Amniotic epithelial cell (primary cell): ENCODE measurements around the gene HAS3.
"Not testable (repeated sequence)": the region's sequence is repeated elsewhere in the genome, so short reads cannot be mapped to it uniquely, and the experiment has no call there.

Source experiments
- DNase-seq: peaks from one replicate; pipeline ENCODE4 v3.0.0-alpha.2; 2010; ENCODE audit warnings: low read depth

The HAS3 gene

DNA sequence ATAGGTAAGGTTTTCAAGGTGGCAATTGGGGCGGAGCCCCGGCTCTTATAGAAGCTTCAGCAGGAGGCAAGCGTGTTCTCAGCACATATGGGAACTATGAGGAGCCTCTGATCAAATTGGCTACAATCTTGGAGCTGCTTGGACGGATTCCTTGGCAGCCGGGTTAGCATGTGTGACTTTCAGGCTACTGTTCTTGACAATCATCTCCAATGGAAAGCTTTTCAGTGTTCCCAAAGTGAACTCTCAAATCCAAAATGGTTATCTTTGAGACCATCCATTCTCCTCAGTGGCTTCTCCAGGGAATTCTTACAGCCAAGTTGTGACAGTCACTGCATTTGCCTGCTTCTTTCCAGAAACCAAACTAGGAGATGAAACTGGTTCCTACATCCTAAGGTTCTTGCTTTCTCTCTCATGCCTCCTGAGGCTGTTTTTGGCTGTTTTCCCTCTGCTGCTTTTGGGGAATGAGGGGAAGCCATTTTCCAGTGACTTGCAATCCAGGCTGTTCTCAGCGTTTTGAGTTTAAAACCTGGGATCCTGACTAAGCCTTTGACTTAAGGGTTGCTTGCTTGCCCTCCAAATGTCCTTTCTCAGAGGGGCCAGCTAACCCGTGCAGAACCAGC lies 10.9 kb downstream of the HAS3 start:
- DNase-seq = no peak

DNA sequence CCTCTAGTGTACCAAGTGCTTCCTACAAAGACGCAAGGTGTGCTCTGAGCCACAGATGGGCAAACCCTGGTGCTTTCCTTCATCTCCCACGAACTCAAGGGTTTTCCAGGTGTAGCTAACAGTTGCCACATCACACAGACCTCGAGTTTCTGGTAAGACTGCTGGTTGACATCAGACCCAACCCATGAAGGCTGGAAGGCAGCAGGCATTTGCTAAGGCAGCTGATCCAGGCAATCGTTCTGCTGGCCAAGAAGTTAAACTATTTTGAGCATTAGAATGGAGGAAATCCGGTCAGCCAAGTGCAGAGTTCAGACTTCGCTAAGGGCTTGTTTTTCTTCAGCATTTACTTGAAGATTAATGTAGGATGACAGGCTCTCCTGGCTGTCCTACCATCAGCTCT lies 11.5 kb downstream of the HAS3 start:
- no peak for DNase-seq

DNA sequence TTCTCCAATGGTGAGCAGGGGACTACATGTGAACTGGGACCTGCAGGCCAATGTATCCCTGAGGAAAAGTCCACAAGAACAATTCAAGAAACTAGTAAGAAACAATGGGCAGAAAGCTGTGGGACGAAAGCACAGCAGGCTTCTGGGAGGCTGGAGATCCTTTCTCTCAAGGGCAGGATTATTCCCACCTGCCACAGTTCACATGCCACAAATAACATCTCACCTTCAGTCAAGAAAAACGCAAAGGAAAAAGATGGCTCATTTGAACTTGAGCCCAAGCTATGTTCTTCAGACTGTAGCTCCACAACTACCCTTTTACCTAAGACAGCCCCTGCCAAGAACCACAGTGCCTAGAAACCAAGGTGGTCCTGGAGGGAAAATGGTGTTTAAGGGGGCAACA lies 13.0 kb downstream of the HAS3 start:
- no peak for DNase-seq

DNA sequence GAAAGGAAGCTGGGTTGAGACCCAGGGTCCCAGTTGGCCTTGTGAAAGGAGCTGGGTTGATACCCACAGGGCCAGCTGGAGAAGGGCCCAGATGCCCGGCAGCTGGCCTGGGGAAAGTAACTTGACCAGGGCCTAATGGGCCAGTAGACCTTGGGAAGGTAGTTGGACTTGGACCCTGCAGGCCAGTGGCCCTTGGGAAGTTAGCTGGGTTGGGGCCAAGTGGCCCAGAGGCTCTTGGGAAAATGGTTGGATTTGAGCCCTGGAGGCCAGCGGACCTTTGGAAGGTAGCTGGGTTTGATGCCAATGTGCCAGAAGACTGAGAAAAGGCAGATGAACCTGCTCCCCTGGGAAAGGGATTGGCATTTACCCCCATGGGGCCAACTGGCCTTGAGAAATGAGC lies 13.5 kb downstream of the HAS3 start:
- DNase-seq = no peak

DNA sequence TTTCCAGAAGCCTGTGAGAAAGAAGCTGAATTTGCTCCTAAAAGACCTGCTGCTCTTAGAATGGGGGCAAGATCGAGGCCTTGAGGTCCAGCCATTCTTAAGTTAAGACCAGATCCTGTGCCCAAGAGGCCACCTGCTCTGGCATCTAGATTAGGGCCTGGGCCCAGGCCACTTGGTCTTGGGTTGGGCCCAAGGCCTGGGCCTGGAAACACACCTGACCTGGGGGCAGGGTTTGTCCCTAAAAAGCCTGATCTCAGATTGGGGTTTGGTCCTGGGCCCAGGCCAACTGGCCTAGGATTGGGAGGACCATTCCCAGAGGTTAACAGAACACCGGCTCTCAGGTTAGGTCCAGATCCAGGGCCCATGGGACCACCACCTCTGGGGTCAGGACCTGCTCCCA lies 14.1 kb downstream of the HAS3 start:
- no peak for DNase-seq

DNA sequence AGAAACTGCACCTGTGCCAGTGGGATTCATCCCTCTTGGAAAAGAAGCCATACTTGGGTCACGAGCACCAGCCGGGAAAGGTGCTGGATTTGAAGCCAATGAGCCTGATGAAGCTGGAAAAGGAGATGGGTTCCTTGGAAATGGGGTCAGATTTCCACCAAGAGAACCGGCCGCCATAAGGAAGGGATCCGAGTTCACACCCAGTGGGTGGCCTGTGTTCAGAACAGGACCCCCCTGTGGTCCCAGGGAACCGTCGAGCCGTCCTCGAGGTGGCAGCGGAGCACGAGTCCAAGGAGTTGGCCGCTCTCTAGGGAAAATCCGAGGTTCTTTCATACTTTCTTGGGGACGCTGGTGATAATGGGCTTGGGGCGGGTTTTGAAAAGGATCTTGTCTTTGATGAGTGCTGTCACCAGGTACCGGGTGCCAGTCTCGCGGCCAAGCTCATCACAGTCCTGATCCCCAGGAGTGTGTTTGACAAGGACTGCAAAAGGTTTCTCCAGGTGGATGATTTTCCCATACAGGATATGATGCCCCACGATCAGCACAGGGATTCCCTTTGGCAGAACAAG lies 14.7 kb downstream of the HAS3 start:
- no peak for DNase-seq

DNA sequence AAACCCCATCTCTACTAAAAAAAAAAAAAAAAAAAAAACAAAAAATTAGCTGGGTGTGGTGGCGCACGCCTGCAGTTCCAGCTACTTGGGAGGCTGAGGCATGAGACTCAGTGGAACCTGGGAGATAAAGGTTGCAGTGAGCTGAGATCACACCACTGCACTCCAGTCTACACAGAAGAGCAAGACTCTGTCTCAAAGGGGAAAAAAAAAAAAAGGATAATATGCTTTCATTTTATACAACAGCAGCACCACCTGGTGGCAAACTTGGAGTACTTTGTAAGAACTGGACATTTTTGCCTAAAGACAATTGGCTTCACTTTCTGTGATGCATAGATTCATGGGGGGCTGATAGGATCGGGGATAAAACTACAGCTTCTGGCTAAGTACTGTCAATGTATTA lies 18.5 kb downstream of the HAS3 start:
- peak; percentile 72 for DNase-seq

DNA sequence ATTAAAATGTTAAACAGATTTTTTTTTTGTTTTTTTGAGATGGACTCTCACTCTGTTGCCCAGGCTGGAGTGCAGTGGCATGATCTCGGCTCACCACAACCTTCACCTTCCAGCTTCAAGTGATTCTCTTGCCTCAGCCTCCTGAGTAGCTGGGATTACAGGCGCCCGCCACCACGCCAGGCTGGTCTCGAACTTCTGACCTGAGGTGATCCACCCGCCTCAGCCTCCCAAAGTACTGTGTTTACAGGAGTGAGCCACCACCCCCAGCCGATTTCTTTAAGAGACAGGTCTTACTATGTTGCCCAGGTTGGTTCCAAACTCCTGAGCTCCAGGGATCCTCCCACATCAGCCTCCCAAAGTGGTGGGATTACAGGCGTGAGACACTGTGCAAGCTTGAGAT lies 19.0 kb downstream of the HAS3 start:
- DNase-seq = not testable (repeated sequence)

DNA sequence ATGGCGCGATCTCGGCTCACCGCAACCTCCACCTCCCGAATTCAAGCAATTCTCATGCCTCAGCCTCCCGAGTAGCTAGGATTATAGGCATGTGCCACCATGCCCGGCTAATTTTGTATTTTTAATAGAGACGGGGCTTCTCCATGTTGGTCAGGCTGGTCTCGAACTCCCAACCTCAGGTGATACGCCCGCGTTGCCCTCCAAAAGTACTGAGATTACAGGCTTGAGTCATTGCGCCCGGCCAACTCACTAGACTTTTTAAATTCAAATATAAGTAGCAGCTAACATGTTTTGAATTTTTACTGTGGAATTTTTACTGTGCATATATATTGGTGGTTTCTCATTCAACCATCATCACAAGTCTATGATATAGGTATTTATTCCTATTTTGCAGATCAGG lies 19.5 kb downstream of the HAS3 start:
- not testable (repeated sequence) for DNase-seq

DNA sequence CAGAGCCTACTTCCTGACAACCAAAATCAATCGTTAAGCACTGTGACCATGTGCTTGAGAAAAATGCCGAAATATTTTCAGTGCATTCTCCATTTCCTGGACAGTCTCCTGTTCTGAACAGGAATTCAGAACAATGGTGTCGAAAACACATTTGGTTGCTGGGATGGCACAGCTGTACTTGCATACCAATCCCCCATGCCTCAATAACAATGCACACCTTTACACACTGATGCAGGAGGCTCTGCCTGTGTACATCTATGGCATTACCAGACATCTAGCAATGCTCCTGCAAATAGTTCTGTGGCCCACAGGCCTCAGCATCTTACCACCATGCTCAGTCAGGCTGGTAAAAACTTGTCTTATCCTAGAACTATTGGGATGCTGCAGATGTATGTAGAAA lies 20.8 kb downstream of the HAS3 start:
- no peak for DNase-seq

DNA sequence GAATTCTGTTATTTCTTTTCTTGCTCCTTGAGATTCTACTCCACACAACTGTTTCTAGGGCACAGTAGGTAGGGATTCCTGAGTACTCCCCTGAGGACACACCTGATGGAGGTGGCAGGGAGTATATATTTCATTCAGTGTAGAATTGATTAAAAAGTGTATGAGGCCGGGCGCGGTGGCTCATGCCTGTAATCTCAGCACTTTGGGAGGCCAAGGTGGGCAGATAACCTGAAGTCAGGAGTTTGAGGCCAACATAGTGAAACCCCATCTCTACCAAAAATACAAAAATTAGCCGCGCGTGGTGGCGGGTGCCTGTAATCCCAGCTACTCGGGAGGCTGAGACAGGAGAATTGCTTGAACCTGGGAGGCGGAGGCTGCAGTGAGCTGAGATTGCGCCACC lies 21.3 kb downstream of the HAS3 start:
- not testable (repeated sequence) for DNase-seq

DNA sequence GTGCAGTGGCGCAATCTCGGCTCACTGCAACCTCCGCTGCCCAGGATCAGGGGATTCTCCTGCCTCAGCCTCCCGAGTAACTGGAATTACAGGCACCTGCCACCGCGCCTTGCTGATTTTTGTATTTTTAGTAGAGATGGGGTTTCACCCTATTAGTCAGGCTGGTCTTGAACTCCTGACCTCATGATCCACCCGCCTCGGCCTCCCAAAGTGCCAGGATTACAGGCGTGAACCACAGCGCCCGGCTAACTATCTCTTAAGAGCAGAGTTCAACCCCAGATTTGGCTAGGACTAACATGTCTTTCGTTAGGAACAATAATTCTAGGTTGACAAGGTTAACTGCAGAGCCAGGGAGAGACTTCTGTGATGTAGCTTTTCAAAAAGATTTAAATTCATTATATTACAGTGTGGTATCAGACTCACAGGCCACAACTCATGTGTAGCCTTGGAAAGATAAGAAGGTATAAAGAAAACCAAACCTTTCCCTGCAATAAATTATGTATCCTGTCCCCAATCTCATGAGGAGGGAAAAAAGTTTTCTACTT lies 22.6 kb downstream of the HAS3 start:
- DNase-seq = peak; percentile 68

DNA sequence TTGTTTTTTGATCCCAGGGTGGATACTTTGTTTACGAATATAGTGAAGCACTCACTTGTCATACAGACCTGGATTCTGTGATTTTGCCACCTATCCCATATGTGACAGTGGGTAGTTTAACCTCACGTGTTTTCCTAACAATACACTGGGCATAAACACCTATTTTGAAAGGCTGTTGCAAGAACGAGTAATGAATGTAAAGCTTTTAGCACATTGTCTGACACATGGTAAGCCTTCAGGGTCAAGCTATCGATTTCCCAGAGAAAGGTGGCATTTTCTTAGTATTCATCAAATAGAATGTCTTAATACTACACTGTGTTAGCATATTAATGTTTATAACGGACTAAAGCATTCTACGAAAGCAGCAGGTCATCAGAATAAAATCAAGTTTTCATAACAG lies 25.0 kb downstream of the HAS3 start:
- DNase-seq = no peak

DNA sequence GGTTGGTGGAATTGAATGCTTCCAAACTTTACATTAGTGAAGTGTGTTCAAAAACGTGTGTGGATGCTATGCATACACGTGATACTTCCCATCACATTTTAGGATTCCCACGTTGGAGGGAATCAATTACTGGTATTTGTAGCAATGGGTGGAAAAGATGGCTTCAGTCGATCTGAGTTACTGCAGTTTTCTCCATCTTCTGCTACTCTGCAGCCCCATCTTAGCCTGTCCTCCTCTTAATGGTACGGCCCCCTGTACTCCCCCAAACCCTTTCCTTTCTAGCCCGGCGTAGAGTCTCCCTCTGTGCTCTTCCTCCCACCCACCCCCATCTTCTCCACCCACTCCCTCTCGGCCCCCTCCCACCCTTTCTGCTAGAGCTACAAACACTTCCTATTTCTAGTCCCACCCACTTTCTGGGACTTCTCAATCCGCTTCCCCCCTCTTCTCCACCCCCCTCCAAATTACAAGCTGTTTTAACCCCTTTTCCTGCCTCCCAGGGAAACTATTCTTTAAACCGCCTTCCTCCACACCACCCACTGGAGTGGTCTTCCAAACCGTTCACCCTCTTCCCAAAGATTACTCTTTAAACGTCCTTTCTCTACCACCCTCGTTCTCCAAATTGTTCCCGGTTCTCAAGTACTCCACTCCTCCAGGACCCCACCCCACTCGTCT lies 25.9 kb downstream of the HAS3 start:
- peak; percentile 12 for DNase-seq

DNA sequence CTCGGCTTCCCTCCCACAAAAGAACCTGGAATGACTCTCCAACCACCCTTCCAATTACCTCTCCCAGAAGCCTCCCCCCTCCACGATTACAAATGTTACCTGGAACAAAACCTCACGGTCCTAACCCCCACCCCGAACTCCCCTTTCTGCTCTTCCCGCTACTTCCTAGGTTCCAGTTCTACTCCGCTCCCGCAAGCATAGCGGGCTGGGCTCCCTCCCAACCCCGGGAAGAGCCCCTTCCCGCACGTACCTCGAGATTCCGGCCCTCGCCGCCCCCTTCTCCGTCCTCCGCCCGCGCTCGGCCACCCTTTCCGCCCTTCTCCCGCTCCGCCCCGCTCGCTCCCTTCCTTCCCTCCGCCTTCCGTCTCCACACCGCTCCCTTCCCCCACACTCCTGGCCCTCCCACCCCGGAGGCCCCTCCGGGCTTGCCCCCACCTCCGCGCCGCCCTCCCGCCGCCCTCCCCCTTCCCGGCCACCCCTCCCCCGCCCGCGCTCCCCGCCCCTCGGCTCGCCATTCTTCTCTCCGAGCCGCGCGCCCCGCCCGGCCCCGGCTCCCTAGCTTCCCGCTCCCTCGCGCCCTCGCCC lies 26.5 kb downstream of the HAS3 start:
- peak; percentile 82 for DNase-seq

DNA sequence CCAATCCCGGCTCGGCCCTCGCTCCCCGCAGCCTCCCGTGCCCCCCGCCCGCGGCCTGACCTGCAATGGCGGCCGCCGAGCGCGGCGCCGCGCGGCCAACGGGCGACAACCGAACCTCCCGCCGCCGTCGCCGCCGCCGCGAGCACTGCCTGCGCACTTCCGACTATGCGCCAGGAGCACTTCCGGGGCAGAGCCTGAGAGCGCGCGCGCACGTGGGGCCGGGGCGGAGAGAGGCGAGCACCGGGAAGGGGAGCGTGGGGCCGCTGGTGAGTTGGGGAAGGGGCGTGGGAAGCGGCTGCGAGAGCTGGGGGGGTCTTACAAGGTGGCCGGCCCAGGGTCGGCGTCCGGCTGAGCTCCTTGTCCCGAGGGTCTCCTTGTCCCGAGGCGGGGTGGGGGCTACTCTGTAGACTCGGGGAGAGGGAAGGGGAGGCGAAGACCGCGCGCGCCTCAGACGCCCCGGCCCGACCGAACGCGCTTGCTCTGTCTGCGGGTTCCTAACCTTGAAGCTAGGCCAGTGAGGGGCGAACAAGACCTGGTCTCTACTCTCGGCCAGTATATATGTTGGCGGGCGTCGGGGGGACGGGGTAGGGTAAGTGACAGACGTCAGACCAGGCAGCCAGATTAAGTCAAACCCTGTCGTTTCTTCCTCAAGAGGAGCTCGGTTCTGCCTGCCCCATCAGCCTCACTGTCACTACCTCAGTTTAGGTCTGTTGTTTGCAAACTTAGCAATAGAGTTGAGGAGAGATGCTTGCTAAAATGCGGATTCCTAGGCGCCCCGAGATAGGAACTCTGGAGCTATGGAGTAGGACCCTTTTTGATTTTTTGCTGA lies 27.2 kb downstream of the HAS3 start, which contains the start of the genes CHTF8 and UTP4:
CHTF8 (minus strand) TSS at position 165 of the 829 bp plus-strand sequence. CDS start 11,130 bp downstream, outside the sequence.
UTP4 (plus strand) TSS at position 226 of the 829 bp plus-strand sequence. CDS start 811 bp downstream, outside the sequence.
- DNase-seq = peak; percentile 72

DNA sequence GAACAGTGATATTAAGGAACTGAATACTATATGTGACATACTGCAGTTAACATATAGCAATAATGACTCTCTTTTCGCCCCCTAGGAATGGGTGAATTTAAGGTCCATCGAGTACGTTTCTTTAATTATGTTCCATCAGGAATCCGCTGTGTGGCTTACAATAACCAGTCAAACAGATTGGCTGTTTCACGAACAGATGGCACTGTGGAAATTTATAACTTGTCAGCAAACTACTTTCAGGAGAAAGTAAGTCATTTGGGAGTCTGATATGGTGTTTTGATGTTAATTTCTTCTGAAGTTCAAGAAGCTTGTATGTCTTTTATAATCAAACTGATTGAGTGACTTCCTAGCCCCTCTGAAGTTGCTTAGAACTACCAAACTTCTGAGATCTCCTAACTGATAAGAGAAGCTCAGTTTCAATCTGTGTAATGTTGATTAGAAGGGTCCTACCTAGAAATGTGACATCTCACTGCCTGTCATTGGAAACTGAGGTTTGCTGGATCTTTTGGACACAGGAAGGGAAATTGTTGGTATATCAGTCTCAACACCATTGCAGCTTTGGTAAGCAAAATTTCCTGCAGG lies 28.0 kb downstream of the HAS3 start:
- DNase-seq = no peak

DNA sequence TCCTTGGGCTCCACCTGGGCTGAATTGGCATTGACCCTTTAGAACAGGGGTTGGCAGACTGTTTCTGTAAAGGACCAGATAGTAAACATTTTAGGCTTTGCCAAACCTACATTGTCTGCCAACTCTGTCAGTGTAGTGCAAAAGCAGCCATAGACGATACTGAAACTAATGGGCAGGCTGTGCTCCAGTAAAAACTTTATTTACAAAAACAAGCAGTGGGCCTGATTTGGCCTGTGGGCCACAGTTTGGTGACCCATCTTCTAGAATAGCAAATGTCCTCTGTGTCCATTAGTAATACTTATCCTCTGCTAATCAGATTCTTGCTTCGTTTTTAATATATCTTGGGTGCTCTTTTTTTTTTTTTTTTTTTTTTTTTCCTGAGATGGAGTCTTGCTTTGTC lies 33.2 kb downstream of the HAS3 start:
- no peak for DNase-seq

DNA sequence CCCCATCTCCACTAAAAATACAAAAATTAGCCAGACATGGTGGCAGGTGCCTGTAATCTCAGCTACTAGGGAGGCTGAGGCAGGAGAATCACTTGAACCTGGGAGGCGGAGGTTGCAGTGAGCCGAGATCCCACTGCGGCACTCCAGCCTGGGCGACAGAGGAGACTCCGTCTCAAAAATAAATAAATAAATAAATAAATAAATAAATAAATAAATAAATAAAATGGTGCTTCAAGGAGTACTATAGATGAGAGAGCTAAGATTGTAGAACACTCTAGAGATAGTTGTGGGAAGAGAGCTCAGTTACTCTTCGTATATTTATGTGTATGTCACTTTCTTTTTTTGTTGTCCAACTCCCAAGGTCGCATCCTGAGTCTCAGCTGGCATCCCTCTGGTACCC lies 34.0 kb downstream of the HAS3 start:
- not testable (repeated sequence) for DNase-seq

DNA sequence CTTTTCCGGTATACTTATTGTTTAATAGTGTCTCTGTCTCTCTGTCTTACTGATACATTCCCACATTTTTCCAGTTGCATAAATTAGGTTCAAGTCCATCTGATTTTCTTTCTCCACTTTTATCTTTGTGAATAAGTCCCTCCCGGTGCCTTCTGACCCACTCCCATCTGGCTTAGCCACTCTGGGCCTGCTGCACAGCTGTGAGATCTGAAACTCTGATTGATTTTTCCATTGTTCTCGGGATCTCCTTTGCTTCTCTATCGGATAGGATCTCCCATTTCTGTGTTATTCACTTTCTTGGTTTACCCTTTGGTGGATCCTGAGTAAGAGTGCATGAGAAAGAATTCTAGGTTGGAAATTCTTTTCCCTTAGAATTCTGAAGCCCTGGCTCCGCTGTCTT lies 35.6 kb downstream of the HAS3 start:
- no peak for DNase-seq

DNA sequence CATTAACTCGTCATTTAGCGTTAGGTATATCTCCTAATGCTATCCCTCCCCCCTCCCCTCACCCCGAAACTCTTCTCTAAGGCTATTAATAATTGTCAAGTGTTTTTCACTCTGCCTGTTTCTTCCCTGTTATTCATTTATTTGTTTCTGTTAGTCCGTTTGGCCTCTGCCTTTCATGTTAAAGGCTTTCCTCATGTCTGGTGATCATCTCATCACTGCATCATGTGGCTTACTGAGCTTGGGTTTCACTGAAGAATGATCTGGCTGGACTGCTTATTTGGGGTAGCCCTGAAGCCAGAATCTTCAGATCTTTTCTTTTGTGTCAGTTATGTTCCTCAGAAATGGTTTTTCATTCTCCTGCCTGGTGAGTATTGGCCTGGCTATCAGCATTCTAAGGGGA lies 36.5 kb downstream of the HAS3 start:
- DNase-seq = no peak

DNA sequence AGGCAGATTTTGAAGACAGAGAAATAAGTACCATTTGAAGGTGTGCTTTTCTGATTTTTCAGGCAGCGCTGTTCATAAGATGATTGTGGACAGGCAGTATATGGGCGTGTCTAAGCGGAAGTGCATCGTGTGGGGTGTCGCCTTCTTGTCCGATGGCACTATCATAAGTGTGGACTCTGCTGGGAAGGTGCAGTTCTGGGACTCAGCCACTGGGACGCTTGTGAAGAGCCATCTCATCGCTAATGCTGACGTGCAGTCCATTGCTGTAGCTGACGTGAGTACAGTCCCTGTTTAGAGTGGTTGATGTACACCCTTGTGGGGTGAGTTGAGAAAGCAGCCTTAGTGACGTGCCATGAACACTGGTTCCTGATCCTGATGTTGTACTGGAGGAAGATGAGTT lies 37.7 kb downstream of the HAS3 start:
- peak; percentile 4 for DNase-seq
